Measurements from ENCODE around the gene HLA-DQA1.
"Not testable (repeated sequence)": the region's sequence is repeated elsewhere in the genome, so short reads cannot be mapped to it uniquely, and the experiment has no call there.

The HLA-DQA1 gene

GRCh38 chr6:32643904-32644303, 6.7 kb downstream of the HLA-DQA1 start:
- no peak for DNase-seq
- Mint-ChIP-seq H3K27ac (no peak overlapping the region), H3K9me3 (peaks cover 9% of the 10 kb centered on the region), H3K36me3 (ENCODE audit: low read depth) (no peaks in the 10 kb centered on the region), H3K4me1 (no peaks in the 10 kb centered on the region), H3K4me3 (no peak overlapping the region), H3K27me3 (ENCODE audit: low read depth, poor library complexity) (peaks cover 5% of the 10 kb centered on the region)
- TF ChIP-seq CTCF (IDR thresholded peaks at IDR 0.05), result no peak

- Mint-ChIP-seq H3K27me3 (ENCODE audit: low read depth, poor library complexity) (peaks cover 3% of the 10 kb centered on the region), H3K36me3 (ENCODE audit: low read depth) (no peaks in the 10 kb centered on the region), H3K9me3 (peaks cover 21% of the 10 kb centered on the region), H3K4me1 (no peaks in the 10 kb centered on the region), H3K27ac (no peak overlapping the region), H3K4me3 (no peak overlapping the region)
- no peak for TF ChIP-seq CTCF (IDR thresholded peaks at IDR 0.05)
- DNase-seq, result no peak
Observed at GRCh38 chr6:32645047-32645703, 8.0 kb downstream of the HLA-DQA1 start.

GRCh38 chr6:32655203-32655710, 18.1 kb downstream of the HLA-DQA1 start:
- no peak for DNase-seq
- no peak for TF ChIP-seq CTCF (IDR thresholded peaks at IDR 0.05)
- Mint-ChIP-seq H3K27me3 (ENCODE audit: low read depth, poor library complexity) (peaks cover 3% of the 10 kb centered on the region), H3K4me1 (peaks cover 7% of the 10 kb centered on the region), H3K9me3 (peaks cover 30% of the 10 kb centered on the region), H3K27ac (no peak overlapping the region), H3K4me3 (no peak overlapping the region), H3K36me3 (ENCODE audit: low read depth) (peaks cover 7% of the 10 kb centered on the region)

- DNase-seq; H3K4me3 Mint-ChIP-seq; H3K36me3 Mint-ChIP-seq (ENCODE audit: low read depth); H3K4me1 Mint-ChIP-seq; H3K27ac Mint-ChIP-seq: not testable (repeated sequence)
- Mint-ChIP-seq H3K9me3 (peaks cover 27% of the 10 kb centered on the region), H3K27me3 (ENCODE audit: low read depth, poor library complexity) (peaks cover 13% of the 10 kb centered on the region)
Observed at GRCh38 chr6:32657329-32657728, 20.1 kb downstream of the HLA-DQA1 start.

GRCh38 chr6:32657819-32658218, 20.6 kb downstream of the HLA-DQA1 start:
- not testable (repeated sequence) for H3K36me3 Mint-ChIP-seq (ENCODE audit: low read depth); H3K4me1 Mint-ChIP-seq; H3K4me3 Mint-ChIP-seq; DNase-seq; H3K27ac Mint-ChIP-seq
- Mint-ChIP-seq H3K27me3 (ENCODE audit: low read depth, poor library complexity) (peaks cover 13% of the 10 kb centered on the region), H3K9me3 (peaks cover 27% of the 10 kb centered on the region)

- Mint-ChIP-seq H3K4me3 (no peak overlapping the region), H3K36me3 (ENCODE audit: low read depth) (peaks cover 7% of the 10 kb centered on the region), H3K4me1 (peaks cover 7% of the 10 kb centered on the region), H3K27ac (no peak overlapping the region), H3K27me3 (ENCODE audit: low read depth, poor library complexity) (peaks cover 19% of the 10 kb centered on the region), H3K9me3 (peaks cover 27% of the 10 kb centered on the region)
- no peak for DNase-seq
- TF ChIP-seq CTCF (IDR thresholded peaks at IDR 0.05), result no peak
Observed at GRCh38 chr6:32658268-32658897, 21.2 kb downstream of the HLA-DQA1 start.

All from nephron progenitor cell (in vitro differentiated cells).